Upper lobe of left lung (tissue), 6 donors: ENCODE measurements around the gene CIAO2B. TPM values are rescaled to one million over a fixed set of nuclear protein-coding genes. Genes with fewer than 3 reads are reported as not detected.

Source experiments
- ATAC-seq, 2 donors: fragments of 200-7000 bp; cut with Tn5 transposase; one replicate each; pipeline ENCODE4 v1.9.1; 2022; ENCODE audit warnings: mild to moderate bottlenecking in 2 of 2, moderate library complexity in 2 of 2; ENCODE audit not compliant: low FRiP score in 2 of 2
- DNase-seq, 2 donors: peaks; one replicate each; pipeline ENCODE4 v3.0.0-alpha.2; 2019 to 2020
- H3K27ac ChIP-seq, 4 donors: fragments of 200-600 bp; sonication (generic); one replicate each; pipeline ENCODE4 v1.5.1; 2016 to 2019
- H3K27me3 ChIP-seq, 4 donors: fragments of 200-600 bp; sonication (generic); one replicate each; pipeline ENCODE4 v1.5.1; 2017 to 2019
- H3K36me3 ChIP-seq, 4 donors: fragments of 200-600 bp; sonication (generic); one replicate each; pipeline ENCODE4 v1.5.1; 2016 to 2019
- H3K4me1 ChIP-seq, 4 donors: fragments of 200-600 bp; sonication (generic); one replicate each; pipeline ENCODE4 v1.5.1; 2018 to 2019
- H3K4me3 ChIP-seq, 4 donors: fragments of 200-600 bp; sonication (generic); one replicate each; pipeline ENCODE4 v1.5.1; 2017 to 2019; ENCODE audit warnings: mild to moderate bottlenecking in 2 of 4, moderate library complexity in 1 of 4
- H3K9me3 ChIP-seq, 4 donors: fragments of 200-600 bp; sonication (generic); one replicate each; pipeline ENCODE4 v1.5.1; 2018 to 2019
- CTCF ChIP-seq, 6 experiments: fragments of 450-650 bp in 4 of 6; fragments of 200-600 bp in 2 of 6; sonication (generic) in 2 of 6; IDR thresholded peaks; one replicate each; pipeline ENCODE4 v1.5.1; 2016 to 2019; ENCODE audit warnings: antibody characterized with exemption in 6 of 6
- EP300 ChIP-seq, 4 donors: sonication (generic); formaldehyde crosslinking; IDR thresholded peaks; one replicate each; pipeline ENCODE4 v1.5.1; 2017; ENCODE audit warnings: antibody characterized with exemption in 4 of 4, control low read depth in 2 of 4
- POLR2A ChIP-seq, 4 donors: fragments of 450-650 bp; IDR thresholded peaks; one replicate each; pipeline ENCODE4 v1.5.1; 2016 to 2017; ENCODE audit warnings: antibody characterized with exemption in 4 of 4, mild to moderate bottlenecking in 2 of 4
- POLR2AphosphoS5 ChIP-seq, 2 donors: sonication (generic); formaldehyde crosslinking; IDR thresholded peaks; one replicate each; pipeline ENCODE4 v1.5.1; 2017; ENCODE audit warnings: antibody characterized with exemption in 2 of 2
- WGBS, 2 donors: methylation state at CpG; one replicate each; pipeline ENCODE4 v1.1.5; 2017 to 2018; 5-methylcytosine and 5-hydroxymethylcytosine counted together
- total RNA-seq, 6 donors: library from RNA; depleted of rRNA in 4 of 6; stranded (reverse); fragments of >200 nt in 4 of 6; gene quantifications; one replicate each; pipeline versions ENCODE4 v1.1.0 to v1.2.1, GENCODE V29; 2016 to 2021
- donor health status: DM: no; HTN: no; CAD: no; lungs with moderate emphysema.
- donor health status: DM: no; HTN: yes; CAD: no; lungs with severe emphysema.

Gene CIAO2B
- 100 to 1,000 TPM in 1 of 6 donors, 10 to 100 TPM in 5; 59.6 to 131 (median 73.2) TPM for total RNA-seq

GRCh38 chr16:66934138-66934838 is at the start of gene CIAO2B:
CIAO2B (minus strand) TSS chr16:66934402; CDS start chr16:66934364, 38 bp downstream.
- TF ChIP-seq POLR2AphosphoS5 (IDR thresholded peaks at IDR 0.05) (peak; percentile 99), POLR2A (IDR thresholded peaks at IDR 0.05) (peak in 3 of 4 donors; percentile 57 to 88 (median 79)), EP300 (IDR thresholded peaks at IDR 0.05) (peak in 1 of 4 donors; percentile 95), CTCF (IDR thresholded peaks at IDR 0.05) (peak in 2 of 6 experiments; percentile 11 to 12)
- 0 to 1% methylated on average over 38 of the region's 76 CpGs for WGBS, 2 donors

GRCh38 chr16:66983033-66983432 is 48.8 kb upstream of the CIAO2B start:
- H3K27ac ChIP-seq = no peak overlapping the region
- H3K9me3 ChIP-seq = no peaks in the 10 kb centered on the region
- DNase-seq (no peak), ATAC-seq (no peak)
- H3K36me3 ChIP-seq = no peaks in the 10 kb centered on the region
- H3K4me1 ChIP-seq = peaks cover 0 to 13% (median 3%) of the 10 kb centered on the region in 4 donors
- TF ChIP-seq EP300 (IDR thresholded peaks at IDR 0.05) (no peak), CTCF (IDR thresholded peaks at IDR 0.05) (no peak)
- H3K27me3 ChIP-seq = no peaks in the 10 kb centered on the region
- no peak overlapping the region for H3K4me3 ChIP-seq
- whole genome bisulfite sequencing, 2 donors = 94 to 95% methylated on average over 9 of the region's 9 CpGs

More at GRCh38 chr16:66934138-66934838, at the start of gene CIAO2B:
- Histone ChIP-seq H3K27ac (peak within 1 kb of the TSS; percentile 86 to 98 (median 97)), H3K4me3 (peak within 1 kb of the TSS; percentile 86 to 100 (median 95)), H3K4me1 (peaks cover 29 to 51% (median 36%) of the 10 kb centered on the region in 4 donors), H3K9me3 (no peaks in the 10 kb centered on the region), H3K36me3 (peaks cover 0 to 34% (median 11%) of the 10 kb centered on the region in 4 donors), H3K27me3 (no peaks in the 10 kb centered on the region)
- peak; percentile 88 to 98 for DNase-seq
- ATAC-seq = peak; percentile 93 to 96

- Histone ChIP-seq H3K27ac (no peak overlapping the region), H3K36me3 (no peaks in the 10 kb centered on the region), H3K27me3 (no peaks in the 10 kb centered on the region), H3K4me1 (peaks cover 0 to 13% (median 5%) of the 10 kb centered on the region in 4 donors), H3K9me3 (no peaks in the 10 kb centered on the region), H3K4me3 (no peak overlapping the region)
- ATAC-seq (peak; percentile 46 to 67), DNase-seq (no peak)
- TF ChIP-seq POLR2A (IDR thresholded peaks at IDR 0.05) (no peak), EP300 (IDR thresholded peaks at IDR 0.05) (no peak), CTCF (IDR thresholded peaks at IDR 0.05) (no peak), POLR2AphosphoS5 (IDR thresholded peaks at IDR 0.05) (no peak)
- WGBS, 2 donors = 62 to 68% methylated on average over 13 to 15 of the region's 16 CpGs
Observed at GRCh38 chr16:66979011-66979717, 45.0 kb upstream of the CIAO2B start.

- peaks cover 0 to 13% (median 5%) of the 10 kb centered on the region in 4 donors for H3K4me1 ChIP-seq
- H3K27me3 ChIP-seq = no peaks in the 10 kb centered on the region
- 15 to 31% methylated on average over 8 to 15 of the region's 15 CpGs for WGBS, 2 donors
- ATAC-seq (peak; percentile 94 to 96), DNase-seq (peak; percentile 86 to 93)
- TF ChIP-seq POLR2AphosphoS5 (IDR thresholded peaks at IDR 0.05) = no peak
- TF ChIP-seq EP300 (IDR thresholded peaks at IDR 0.05) = no peak
- TF ChIP-seq CTCF (IDR thresholded peaks at IDR 0.05) = peak; percentile 95 to 99 (median 97)
- H3K4me3 ChIP-seq = no peak overlapping the region
- no peaks in the 10 kb centered on the region for H3K36me3 ChIP-seq
- no peak overlapping the region for H3K27ac ChIP-seq
- no peaks in the 10 kb centered on the region for H3K9me3 ChIP-seq
Observed at GRCh38 chr16:66977341-66978113, 43.3 kb upstream of the CIAO2B start.
